Dedifferentiated amniotic fluid mesenchymal stem cell (primary cell): ENCODE results near the gene SEC61A1.
A peak's percentile ranks its signal among the peaks of the same experiment; 100 is the strongest.

Source experiments
- DNase-seq: peaks from one replicate; pipeline ENCODE4 v3.0.0-alpha.2; 2016; ENCODE audit errors: extremely low spot score

SEC61A1 gene

DNA sequence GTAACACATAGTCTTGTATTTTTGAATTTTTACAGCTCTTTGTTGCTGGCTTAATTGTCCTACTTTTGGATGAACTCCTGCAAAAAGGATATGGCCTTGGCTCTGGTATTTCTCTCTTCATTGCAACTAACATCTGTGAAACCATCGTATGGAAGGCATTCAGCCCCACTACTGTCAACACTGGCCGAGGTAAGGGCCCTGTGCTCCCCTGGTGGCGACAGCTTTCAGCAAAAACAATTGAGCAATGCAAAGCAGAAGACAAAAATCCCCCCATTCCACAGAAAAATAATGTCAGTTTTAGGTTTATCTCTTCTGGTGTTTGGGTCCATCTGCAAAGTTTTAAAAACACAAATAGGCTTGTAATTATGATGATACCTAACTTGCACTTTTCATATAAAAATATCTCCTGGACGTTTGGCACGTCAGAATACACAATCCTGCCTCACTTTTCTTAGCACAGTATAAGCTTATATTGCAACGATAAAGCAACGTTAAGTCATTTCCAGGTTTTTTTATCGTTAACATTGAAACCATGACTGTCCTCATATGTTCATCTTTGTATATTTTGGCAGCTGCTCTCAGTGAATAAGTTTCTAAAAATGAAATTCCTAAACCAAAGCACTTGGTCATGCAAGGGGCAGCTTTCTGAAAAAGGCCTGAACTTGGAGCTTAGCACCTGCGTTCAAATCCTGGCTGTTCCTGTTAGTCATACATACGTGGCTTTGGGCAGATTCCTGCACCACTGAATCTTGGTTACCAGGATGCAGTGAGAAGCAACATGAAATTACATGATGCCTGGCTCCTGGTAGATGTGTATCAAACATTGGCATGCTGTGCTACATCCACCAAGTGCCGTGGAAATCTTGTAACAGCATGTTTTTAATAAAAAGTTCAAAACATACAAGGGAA lies 8.5 kb downstream of the SEC61A1 start:
- DNase-seq: peak; percentile 83

GRCh38 chr3:128062033-128062745 lies 10.0 kb downstream of the SEC61A1 start:
- DNase-seq: no peak

DNA sequence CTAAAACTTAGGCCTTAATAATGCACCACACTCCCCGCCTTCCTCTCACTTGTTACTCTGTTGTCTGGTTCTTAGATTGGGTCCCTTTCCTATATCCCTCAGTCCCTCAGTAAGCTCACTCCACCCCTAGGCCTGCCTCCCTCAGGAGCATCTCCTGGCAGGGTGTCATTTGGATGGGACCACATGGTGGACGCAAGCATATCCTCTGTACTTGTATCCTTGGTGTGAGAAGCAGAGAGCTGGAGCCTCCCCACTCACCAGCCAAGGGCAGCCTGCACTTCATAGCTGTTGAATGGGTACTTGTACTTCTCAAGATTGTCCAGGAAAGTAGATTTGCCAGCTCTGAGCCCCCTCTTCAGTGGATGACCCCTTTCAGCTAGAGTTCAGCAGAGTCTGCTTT lies 11.6 kb downstream of the SEC61A1 start:
- no peak for DNase-seq

- DNase-seq: no peak
Observed at GRCh38 chr3:128064962-128065361, 12.7 kb downstream of the SEC61A1 start.

DNA sequence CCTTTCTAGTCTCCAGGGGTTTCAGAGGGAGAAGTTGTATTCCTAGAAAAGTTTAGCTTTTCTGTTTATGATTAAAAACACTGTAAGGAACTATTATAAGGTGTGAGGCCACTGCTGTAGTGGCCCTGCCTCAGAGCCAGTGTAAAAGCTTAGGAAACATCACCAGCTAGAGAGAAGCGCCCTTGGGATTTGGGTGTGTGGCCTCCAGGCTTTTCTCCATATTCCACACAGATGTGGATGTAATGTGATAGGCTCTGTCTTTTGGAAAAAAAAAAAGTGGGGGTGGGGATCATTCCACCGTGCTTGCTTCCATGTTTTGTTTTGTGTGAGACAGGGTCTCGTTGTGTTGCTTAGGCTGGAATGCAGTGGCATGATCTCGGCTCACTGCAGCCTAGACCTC lies 13.9 kb downstream of the SEC61A1 start:
- no peak for DNase-seq

DNA sequence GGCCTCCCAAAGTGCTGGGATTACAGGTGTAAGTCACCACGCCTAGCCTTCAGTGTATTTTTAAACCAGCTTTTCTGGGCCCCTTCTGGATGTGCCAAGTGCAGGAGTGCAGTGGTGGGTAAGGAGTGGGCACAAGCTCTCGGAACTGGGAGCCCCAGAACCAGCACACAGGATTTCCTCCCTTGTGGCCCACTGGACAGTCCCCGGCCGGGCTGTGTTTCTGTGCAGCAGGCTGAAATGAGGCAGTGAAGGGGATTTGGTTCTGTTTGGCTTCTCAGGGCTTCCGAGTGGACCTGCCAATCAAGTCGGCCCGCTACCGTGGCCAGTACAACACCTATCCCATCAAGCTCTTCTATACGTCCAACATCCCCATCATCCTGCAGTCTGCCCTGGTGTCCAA lies 14.4 kb downstream of the SEC61A1 start:
- no peak for DNase-seq

- DNase-seq: no peak
Observed at GRCh38 chr3:128067489-128067888, 15.3 kb downstream of the SEC61A1 start.

DNA sequence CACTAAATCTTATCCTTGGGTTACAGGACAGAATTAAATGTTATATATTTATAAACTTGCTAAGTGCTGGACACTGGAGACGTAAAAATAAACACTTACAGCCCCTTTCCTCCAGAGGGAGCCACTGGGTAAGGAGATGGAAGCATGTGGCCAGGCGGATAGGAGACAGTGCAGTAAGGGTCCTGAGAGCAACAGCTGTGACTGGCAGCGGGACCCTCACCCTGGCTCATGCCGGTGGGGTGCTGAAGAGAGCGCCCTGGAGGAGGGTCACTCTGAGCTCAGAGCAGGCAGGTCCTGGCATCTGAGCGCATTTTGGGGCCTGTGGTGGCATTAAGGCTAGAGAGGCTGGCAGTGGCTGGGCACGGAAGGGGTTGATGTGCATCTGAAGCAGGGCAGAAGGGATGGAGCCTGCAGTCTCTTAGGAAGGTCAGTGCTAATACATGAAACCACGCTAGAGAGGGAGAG lies 16.0 kb downstream of the SEC61A1 start:
- no peak for DNase-seq

GRCh38 chr3:128069271-128069670 lies 17.0 kb downstream of the SEC61A1 start:
- DNase-seq: no peak

- DNase-seq: no peak
Observed at GRCh38 chr3:128070898-128071591, 18.8 kb downstream of the SEC61A1 start.

DNA sequence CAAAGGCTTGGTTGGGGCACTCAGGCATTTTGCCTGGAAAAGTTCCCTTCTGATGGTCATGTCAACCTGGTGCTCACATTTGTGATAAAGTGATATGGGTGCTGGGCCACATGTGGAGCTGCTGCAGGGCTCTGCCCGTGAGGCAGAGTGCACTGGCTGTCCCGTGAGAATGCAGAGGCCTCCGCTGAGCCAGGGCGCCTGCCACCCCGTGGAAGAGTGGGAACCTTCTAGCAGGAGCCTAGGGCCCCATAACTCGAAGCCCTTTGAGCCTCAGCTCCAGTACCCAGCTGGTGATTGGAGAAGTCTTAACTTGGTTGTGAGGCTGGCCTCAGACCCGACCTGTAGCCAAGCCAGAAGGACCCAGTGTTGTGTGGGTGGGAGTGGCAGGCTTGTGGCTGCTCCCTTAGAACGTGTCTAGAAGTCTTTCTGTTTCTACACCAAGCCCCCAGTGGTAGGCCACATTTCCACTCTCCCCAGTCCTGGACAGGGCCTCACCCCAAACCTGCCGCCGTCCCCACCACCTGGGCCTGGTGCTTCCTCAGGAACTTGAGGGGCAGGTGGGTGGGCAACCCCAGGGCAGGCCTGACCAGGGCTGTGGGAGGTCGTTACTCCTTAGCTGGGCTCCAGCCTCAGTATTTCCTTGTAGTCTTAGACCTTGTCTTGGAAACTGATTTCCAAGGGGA lies 19.7 kb downstream of the SEC61A1 start:
- no peak for DNase-seq

- no peak for DNase-seq
Observed at GRCh38 chr3:128072454-128073184, 20.4 kb downstream of the SEC61A1 start.

GRCh38 chr3:128073185-128073725 lies 21.0 kb downstream of the SEC61A1 start:
- no peak for DNase-seq

DNA sequence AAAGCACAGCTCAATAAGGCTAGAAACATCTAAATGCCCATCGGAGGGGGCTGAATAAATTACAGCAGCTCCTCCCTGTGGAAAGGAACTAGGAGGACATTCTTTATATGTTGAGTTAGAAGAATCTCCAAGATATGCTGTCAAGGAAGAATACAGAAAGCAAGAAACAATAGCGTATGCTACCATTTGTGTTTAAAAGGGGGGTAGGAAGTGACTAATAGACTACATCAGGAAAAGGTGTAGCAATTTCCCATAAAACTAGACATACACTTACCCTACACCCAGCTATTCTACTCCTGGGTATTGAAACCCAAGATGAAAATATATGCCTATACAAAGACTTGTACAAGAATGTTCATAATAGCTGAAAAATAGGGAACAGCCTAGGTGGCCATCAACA lies 21.6 kb downstream of the SEC61A1 start:
- DNase-seq: no peak

DNA sequence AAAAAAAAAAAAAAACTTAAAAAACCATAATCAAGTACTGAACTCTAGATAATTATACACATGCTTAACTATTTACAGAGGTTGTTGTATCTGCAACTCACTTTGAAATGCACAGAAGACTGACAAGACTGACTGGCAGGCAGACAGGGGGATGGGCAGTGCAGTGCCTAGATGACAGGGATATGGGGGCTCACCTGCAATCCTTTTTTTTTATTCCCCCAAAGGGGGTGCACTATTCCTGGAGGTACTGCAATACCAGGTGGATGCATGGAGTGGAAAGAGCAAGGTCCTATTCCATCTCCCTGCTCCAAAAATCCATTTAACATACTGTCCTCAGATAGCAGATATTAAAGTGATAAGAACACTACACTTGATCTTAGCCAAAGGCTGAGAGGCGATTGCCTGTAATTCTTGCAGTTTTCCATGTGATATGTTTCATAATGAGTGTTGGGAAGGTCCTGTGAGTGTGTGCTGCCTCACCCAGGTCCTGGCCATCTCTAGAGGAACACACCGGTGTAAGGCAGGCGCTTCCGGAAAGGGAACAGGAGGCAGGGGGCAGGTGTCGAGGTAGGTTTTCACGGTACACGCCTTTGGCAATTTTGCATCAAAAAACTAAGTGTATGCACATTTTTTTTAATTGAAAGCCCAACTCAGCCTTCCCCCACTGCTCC lies 22.7 kb downstream of the SEC61A1 start:
- DNase-seq: no peak

DNA sequence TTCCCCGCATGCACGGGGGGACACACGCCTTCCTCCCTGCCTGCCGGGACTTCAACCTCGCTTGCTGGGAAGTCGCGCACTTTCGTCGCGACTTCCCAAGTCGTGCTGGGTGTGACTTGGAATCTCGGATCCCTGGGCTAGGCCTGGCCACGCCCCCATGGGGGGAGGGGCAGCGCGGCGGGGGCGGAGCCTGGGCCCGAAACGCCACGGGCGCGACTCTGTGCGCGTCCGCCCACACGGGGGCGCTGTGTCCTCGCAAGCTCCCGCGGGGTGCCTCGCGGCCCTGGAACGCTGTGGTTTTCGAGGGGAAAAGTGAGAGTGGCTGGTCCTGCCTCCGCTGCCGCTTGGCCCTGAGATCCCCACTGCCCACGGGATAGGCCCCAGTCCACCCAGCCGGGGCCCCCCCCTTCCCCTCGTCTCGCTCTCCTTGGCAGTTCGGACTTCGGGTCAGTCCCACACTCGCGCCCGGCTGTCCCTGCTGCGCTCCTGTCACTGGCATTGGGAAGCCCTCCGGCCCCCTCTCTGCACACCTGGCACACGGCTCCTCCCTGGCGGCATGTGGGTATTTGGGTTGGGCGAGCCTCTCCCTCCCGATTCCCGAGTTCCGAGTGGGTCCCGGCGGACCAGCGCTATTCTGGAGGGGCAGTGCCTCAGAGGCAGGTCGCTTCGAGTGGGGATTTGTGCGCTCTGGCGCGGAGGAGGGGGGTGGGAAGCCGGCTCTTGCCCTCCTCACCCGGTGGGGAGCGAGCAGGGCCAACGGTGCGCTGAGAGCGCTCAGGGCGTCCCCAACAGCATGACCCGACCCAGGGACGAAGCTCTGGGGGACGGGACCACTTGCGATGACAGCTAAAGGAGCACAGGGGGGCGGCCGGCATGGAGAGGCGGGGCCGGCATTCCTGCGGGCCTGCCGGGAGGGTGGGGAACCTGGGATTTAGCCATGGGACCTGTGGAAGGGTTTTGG lies 23.6 kb downstream of the SEC61A1 start:
- DNase-seq: peak; percentile 79

DNA sequence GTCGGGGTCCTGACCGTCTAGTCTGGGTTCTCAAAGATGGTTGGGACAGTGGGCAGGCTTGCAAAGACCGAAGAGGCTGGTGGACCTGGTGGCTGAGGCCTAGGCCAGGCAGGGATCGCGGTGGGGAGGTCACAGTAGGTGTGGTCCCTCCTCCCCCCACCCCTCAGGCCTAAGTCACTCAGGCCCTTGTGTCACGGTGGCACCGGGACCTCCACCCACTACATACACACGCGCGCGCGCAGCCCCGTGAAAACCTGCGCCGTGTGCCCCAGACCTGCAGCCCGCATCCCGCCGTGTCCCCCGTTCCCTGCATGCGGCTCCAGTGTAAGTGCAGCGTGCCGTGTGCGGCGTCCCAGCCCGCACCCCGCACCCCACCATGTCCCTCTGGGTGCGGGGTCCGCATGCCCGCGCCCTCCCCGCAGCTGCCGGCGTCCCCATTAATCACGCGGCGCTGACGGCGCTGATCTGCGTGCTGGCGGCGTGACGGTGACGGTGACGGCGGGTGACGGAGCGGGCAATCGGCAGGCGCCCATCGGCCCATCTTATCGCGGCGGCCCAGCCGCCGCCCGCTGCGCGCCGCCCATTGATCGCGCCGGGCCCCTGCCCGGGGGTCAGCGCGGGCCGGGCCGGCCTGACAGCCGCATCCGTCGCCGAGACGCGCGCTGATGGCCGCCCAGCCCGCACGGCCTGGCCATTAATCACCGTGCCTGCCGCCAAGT lies 24.4 kb downstream of the SEC61A1 start:
- no peak for DNase-seq

GRCh38 chr3:128077202-128077624 lies 25.0 kb downstream of the SEC61A1 start:
- no peak for DNase-seq
